Measurements from ENCODE around the gene KPNA6. TPM values are rescaled to one million over a fixed set of nuclear protein-coding genes. Genes with fewer than 3 reads are reported as not detected.
A peak's percentile ranks its signal among the peaks of the same experiment; 100 is the strongest.
"Not testable (repeated sequence)": the region's sequence is repeated elsewhere in the genome, so short reads cannot be mapped to it uniquely, and the experiment has no call there.

KPNA6 gene
- polyA plus RNA-seq, 3 donors = 11.0 to 26.7 (median 20.2) TPM

DNA sequence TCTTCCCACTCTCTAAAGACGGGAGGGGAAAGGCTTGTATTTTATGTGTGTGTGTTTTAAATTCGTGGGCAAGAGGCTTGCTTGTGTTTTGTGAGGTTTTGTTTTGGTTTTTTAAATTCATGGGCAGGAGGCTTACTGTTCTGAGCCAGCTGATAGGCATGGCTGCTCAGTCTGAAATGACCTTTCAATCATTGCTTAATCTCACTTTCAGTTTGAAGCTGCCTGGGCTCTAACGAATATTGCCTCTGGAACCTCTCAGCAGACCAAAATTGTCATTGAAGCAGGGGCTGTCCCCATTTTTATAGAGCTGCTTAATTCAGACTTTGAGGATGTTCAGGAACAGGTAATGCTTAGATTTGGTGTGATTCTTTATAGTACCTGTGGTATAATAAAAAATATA, 51.3 kb downstream of the KPNA6 start:
- no peaks in the 10 kb centered on the region for H3K9me3 Mint-ChIP-seq
- Histone ChIP-seq H3K79me2 (ENCODE audit: insufficient read depth, low read length) (peaks cover under 1% of the 10 kb centered on the region), H3K9ac (ENCODE audit: insufficient read depth, low read length, poor library complexity, severe bottlenecking) (no peak overlapping the region), H3K27ac (ENCODE audit: low read depth in 1 of 2, low read length in 2 of 2) (no peak overlapping the region), H3K4me2 (replicated peaks; ENCODE audit: extremely low read depth, low read length, poor library complexity, severe bottlenecking) (no peak overlapping the region), H3K4me3 (replicated peaks in 1 of 3; ENCODE audit: low read depth in 2 of 3, low read length in 3 of 3) (no peak overlapping the region), H4K20me1 (ENCODE audit: insufficient read depth, low read length) (peaks cover 13% of the 10 kb centered on the region), H2AFZ (ENCODE audit: insufficient read depth, low read depth, low read length, poor library complexity, severe bottlenecking) (no peak overlapping the region), H3K36me3 (replicated peaks in 1 of 2; ENCODE audit: control insufficient read depth in 1 of 2, insufficient read depth in 2 of 2, low read length in 2 of 2) (peaks cover 84 to 98% of the 10 kb centered on the region in 2 donors), H3K27me3 (ENCODE audit: control insufficient read depth in 2 of 2, insufficient read depth in 2 of 2, low read length in 2 of 2) (no peaks in the 10 kb centered on the region), H3K9me3 (replicated peaks in 1 of 2; ENCODE audit: control insufficient read depth in 1 of 2, insufficient read depth in 1 of 2, low read length in 2 of 2) (no peaks in the 10 kb centered on the region), H3K4me1 (ENCODE audit: control insufficient read depth in 1 of 2, insufficient read depth in 2 of 2, low read length in 2 of 2) (no peaks in the 10 kb centered on the region)
- peak overlapping the region in 1 of 7 donors; percentile 42 for H3K27ac Mint-ChIP-seq
- intact Hi-C loops (cut with micrococcal nuclease) = no loop called here
- DNase-seq = no peak
- H3K27me3 Mint-ChIP-seq (ENCODE audit: low read depth in 3 of 3) = no peaks in the 10 kb centered on the region
- 67% methylated on average over 1 of the region's 3 CpGs for WGBS (ENCODE audit: insufficient coverage)
- peaks cover 88 to 98% of the 10 kb centered on the region in 2 donors for H3K36me3 Mint-ChIP-seq
- TF ChIP-seq, protein P1, sequence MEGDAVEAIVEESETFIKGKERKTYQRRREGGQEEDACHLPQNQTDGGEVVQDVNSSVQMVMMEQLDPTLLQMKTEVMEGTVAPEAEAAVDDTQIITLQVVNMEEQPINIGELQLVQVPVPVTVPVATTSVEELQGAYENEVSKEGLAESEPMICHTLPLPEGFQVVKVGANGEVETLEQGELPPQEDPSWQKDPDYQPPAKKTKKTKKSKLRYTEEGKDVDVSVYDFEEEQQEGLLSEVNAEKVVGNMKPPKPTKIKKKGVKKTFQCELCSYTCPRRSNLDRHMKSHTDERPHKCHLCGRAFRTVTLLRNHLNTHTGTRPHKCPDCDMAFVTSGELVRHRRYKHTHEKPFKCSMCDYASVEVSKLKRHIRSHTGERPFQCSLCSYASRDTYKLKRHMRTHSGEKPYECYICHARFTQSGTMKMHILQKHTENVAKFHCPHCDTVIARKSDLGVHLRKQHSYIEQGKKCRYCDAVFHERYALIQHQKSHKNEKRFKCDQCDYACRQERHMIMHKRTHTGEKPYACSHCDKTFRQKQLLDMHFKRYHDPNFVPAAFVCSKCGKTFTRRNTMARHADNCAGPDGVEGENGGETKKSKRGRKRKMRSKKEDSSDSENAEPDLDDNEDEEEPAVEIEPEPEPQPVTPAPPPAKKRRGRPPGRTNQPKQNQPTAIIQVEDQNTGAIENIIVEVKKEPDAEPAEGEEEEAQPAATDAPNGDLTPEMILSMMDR (IDR thresholded peaks at IDR 0.05) = no peak
- no peaks in the 10 kb centered on the region for H3K4me1 Mint-ChIP-seq
- no peak overlapping the region for H3K4me3 Mint-ChIP-seq

DNA sequence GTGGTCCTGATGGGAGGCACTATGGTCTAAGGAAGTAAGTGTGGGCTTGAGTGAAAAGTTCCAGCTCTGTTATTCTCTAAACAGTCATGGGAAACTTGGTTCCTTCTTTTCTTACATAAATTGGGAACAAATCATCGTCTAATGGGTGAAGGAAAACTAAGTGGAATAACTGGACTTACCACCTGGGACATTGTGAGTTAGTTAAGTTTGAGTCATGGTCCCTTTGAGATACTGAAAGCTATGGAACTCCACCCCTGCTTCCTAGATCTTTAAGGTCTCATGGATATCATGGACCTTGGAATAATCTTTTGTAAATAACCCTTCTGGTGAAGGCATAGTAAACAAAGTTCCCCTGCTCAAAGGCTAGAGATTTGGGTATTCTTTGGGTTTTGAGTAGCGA, 55.5 kb downstream of the KPNA6 start:
- Mint-ChIP-seq H3K9me3 (no peaks in the 10 kb centered on the region), H3K27ac (no peak overlapping the region), H3K36me3 (peaks cover 77 to 99% of the 10 kb centered on the region in 2 donors), H3K4me3 (no peak overlapping the region), H3K4me1 (no peaks in the 10 kb centered on the region), H3K27me3 (ENCODE audit: low read depth in 3 of 3) (no peaks in the 10 kb centered on the region)
- Histone ChIP-seq H4K20me1 (ENCODE audit: insufficient read depth, low read length) (no peaks in the 10 kb centered on the region), H2AFZ (ENCODE audit: insufficient read depth, low read depth, low read length, poor library complexity, severe bottlenecking) (no peak overlapping the region), H3K79me2 (ENCODE audit: insufficient read depth, low read length) (no peaks in the 10 kb centered on the region), H3K36me3 (replicated peaks in 1 of 2; ENCODE audit: control insufficient read depth in 1 of 2, insufficient read depth in 2 of 2, low read length in 2 of 2) (peaks cover 83 to 95% of the 10 kb centered on the region in 2 donors), H3K4me1 (ENCODE audit: control insufficient read depth in 1 of 2, insufficient read depth in 2 of 2, low read length in 2 of 2) (no peaks in the 10 kb centered on the region), H3K4me2 (replicated peaks; ENCODE audit: extremely low read depth, low read length, poor library complexity, severe bottlenecking) (no peak overlapping the region), H3K9me3 (replicated peaks in 1 of 2; ENCODE audit: control insufficient read depth in 1 of 2, insufficient read depth in 1 of 2, low read length in 2 of 2) (no peaks in the 10 kb centered on the region), H3K27me3 (ENCODE audit: control insufficient read depth in 2 of 2, insufficient read depth in 2 of 2, low read length in 2 of 2) (no peaks in the 10 kb centered on the region), H3K27ac (ENCODE audit: low read depth in 1 of 2, low read length in 2 of 2) (no peak overlapping the region), H3K4me3 (replicated peaks in 1 of 3; ENCODE audit: low read depth in 2 of 3, low read length in 3 of 3) (no peak overlapping the region), H3K9ac (ENCODE audit: insufficient read depth, low read length, poor library complexity, severe bottlenecking) (no peak overlapping the region)
- TF ChIP-seq, protein P1 (IDR thresholded peaks at IDR 0.05) = no peak
- intact Hi-C loops (cut with micrococcal nuclease) = no loop called here
- DNase-seq = no peak
- WGBS (ENCODE audit: insufficient coverage) = no CpG with 5 or more reads among the region's 2 CpGs

- H3K4me2 ChIP-seq (replicated peaks; ENCODE audit: extremely low read depth, low read length, poor library complexity, severe bottlenecking); H2AFZ ChIP-seq (ENCODE audit: insufficient read depth, low read depth, low read length, poor library complexity, severe bottlenecking); H3K79me2 ChIP-seq (ENCODE audit: insufficient read depth, low read length); H3K27me3 Mint-ChIP-seq (ENCODE audit: low read depth in 3 of 3); H3K4me3 ChIP-seq (replicated peaks in 1 of 3; ENCODE audit: low read depth in 2 of 3, low read length in 3 of 3); intact Hi-C loops (cut with micrococcal nuclease); H3K27me3 ChIP-seq (ENCODE audit: control insufficient read depth in 2 of 2, insufficient read depth in 2 of 2, low read length in 2 of 2); H3K4me3 Mint-ChIP-seq; H3K9ac ChIP-seq (ENCODE audit: insufficient read depth, low read length, poor library complexity, severe bottlenecking); H3K27ac Mint-ChIP-seq; H3K4me1 Mint-ChIP-seq; H4K20me1 ChIP-seq (ENCODE audit: insufficient read depth, low read length); H3K27ac ChIP-seq (ENCODE audit: low read depth in 1 of 2, low read length in 2 of 2); H3K9me3 ChIP-seq (replicated peaks in 1 of 2; ENCODE audit: control insufficient read depth in 1 of 2, insufficient read depth in 1 of 2, low read length in 2 of 2); DNase-seq; H3K9me3 Mint-ChIP-seq; H3K4me1 ChIP-seq (ENCODE audit: control insufficient read depth in 1 of 2, insufficient read depth in 2 of 2, low read length in 2 of 2): not testable (repeated sequence)
- peaks cover 83 to 92% of the 10 kb centered on the region in 2 donors for H3K36me3 ChIP-seq (replicated peaks in 1 of 2; ENCODE audit: control insufficient read depth in 1 of 2, insufficient read depth in 2 of 2, low read length in 2 of 2)
- 98% methylated on average over 6 of the region's 10 CpGs for WGBS (ENCODE audit: insufficient coverage)
- peaks cover 72 to 98% of the 10 kb centered on the region in 2 donors for H3K36me3 Mint-ChIP-seq
These were observed 57.8 kb downstream of the KPNA6 start for GRCh38 chr1:32165633-32166032.
